ENCODE data around the gene AGK. TPM values are rescaled to one million over a fixed set of nuclear protein-coding genes. Genes with fewer than 3 reads are reported as not detected.

Gene AGK
- 32.1 TPM for polyA plus RNA-seq (2013, experiment 1 of 4)
- polyA plus RNA-seq (2013, experiment 2 of 4): 34.9 TPM
- 25.8 TPM for polyA plus RNA-seq (2013, experiment 3 of 4)
- 29.3 TPM for polyA plus RNA-seq (2013, experiment 4 of 4)

- H3K4me3 ChIP-seq (ENCODE audit: insufficient read depth, low read depth, low read length): peak within 1 kb of the TSS; percentile 64
- no peaks in the 10 kb centered on the region for H3K27me3 ChIP-seq (ENCODE audit: control insufficient read depth, insufficient read depth, low read length, poor library complexity, severe bottlenecking)
- no peaks in the 10 kb centered on the region for H3K4me1 ChIP-seq (ENCODE audit: control insufficient read depth, insufficient read depth, low read length)
- no peaks in the 10 kb centered on the region for H3K9me3 ChIP-seq (ENCODE audit: control insufficient read depth, low read length)
- no peaks in the 10 kb centered on the region for H3K36me3 ChIP-seq (ENCODE audit: control insufficient read depth, insufficient read depth, low read length)
- 1% methylated on average over 66 of the region's 66 CpGs for WGBS, 2 experiments
- H3K27ac ChIP-seq (ENCODE audit: insufficient read depth, low read depth, low read length, poor library complexity, severe bottlenecking): no peak within 1 kb of the TSS
These were observed at the start of gene AGK for GRCh38 chr7:141551094-141551781. AGK (plus strand) TSS chr7:141551410; CDS start chr7:141555467, 4,057 bp downstream.

- Histone ChIP-seq H3K9me3 (ENCODE audit: control insufficient read depth, low read length) (no peaks in the 10 kb centered on the region), H3K27me3 (ENCODE audit: control insufficient read depth, insufficient read depth, low read length, poor library complexity, severe bottlenecking) (no peaks in the 10 kb centered on the region), H3K27ac (ENCODE audit: insufficient read depth, low read depth, low read length, poor library complexity, severe bottlenecking) (no peak overlapping the region), H3K36me3 (ENCODE audit: control insufficient read depth, insufficient read depth, low read length) (no peaks in the 10 kb centered on the region), H3K4me3 (ENCODE audit: insufficient read depth, low read depth, low read length) (no peak overlapping the region), H3K4me1 (ENCODE audit: control insufficient read depth, insufficient read depth, low read length) (peaks cover 3% of the 10 kb centered on the region)
- WGBS, 2 experiments: 94% methylated on average over 2 of the region's 2 CpGs
These were observed 49.8 kb upstream of the AGK start for GRCh38 chr7:141501451-141501850.

GRCh38 chr7:141511316-141511675 is 39.9 kb upstream of the AGK start:
- Histone ChIP-seq H3K4me3 (ENCODE audit: insufficient read depth, low read depth, low read length) (peak overlapping the region; percentile 27), H3K9me3 (ENCODE audit: control insufficient read depth, low read length) (no peaks in the 10 kb centered on the region), H3K4me1 (ENCODE audit: control insufficient read depth, insufficient read depth, low read length) (no peaks in the 10 kb centered on the region), H3K27ac (ENCODE audit: insufficient read depth, low read depth, low read length, poor library complexity, severe bottlenecking) (no peak overlapping the region), H3K27me3 (ENCODE audit: control insufficient read depth, insufficient read depth, low read length, poor library complexity, severe bottlenecking) (peaks cover 13% of the 10 kb centered on the region), H3K36me3 (ENCODE audit: control insufficient read depth, insufficient read depth, low read length) (no peaks in the 10 kb centered on the region)
- WGBS, 2 experiments: 35 to 37% methylated on average over 8 of the region's 8 CpGs

- H3K27ac ChIP-seq (ENCODE audit: insufficient read depth, low read depth, low read length, poor library complexity, severe bottlenecking): no peak overlapping the region
- no peaks in the 10 kb centered on the region for H3K36me3 ChIP-seq (ENCODE audit: control insufficient read depth, insufficient read depth, low read length)
- 43 to 45% methylated on average over 36 of the region's 36 CpGs for WGBS, 2 experiments
- peaks cover 13% of the 10 kb centered on the region for H3K27me3 ChIP-seq (ENCODE audit: control insufficient read depth, insufficient read depth, low read length, poor library complexity, severe bottlenecking)
- H3K4me1 ChIP-seq (ENCODE audit: control insufficient read depth, insufficient read depth, low read length): no peaks in the 10 kb centered on the region
- H3K4me3 ChIP-seq (ENCODE audit: insufficient read depth, low read depth, low read length): peak overlapping the region; percentile 27
- no peaks in the 10 kb centered on the region for H3K9me3 ChIP-seq (ENCODE audit: control insufficient read depth, low read length)
These were observed 39.4 kb upstream of the AGK start for GRCh38 chr7:141511676-141512396.

- H3K27ac ChIP-seq (ENCODE audit: insufficient read depth, low read depth, low read length, poor library complexity, severe bottlenecking): no peak overlapping the region
- H3K4me3 ChIP-seq (ENCODE audit: insufficient read depth, low read depth, low read length): no peak overlapping the region
- no peaks in the 10 kb centered on the region for H3K4me1 ChIP-seq (ENCODE audit: control insufficient read depth, insufficient read depth, low read length)
- no peaks in the 10 kb centered on the region for H3K36me3 ChIP-seq (ENCODE audit: control insufficient read depth, insufficient read depth, low read length)
- peaks cover 13% of the 10 kb centered on the region for H3K27me3 ChIP-seq (ENCODE audit: control insufficient read depth, insufficient read depth, low read length, poor library complexity, severe bottlenecking)
- WGBS, 2 experiments: 97% methylated on average over 2 of the region's 2 CpGs; no CpG with 5 or more reads in 1 of the 2 experiments
- no peaks in the 10 kb centered on the region for H3K9me3 ChIP-seq (ENCODE audit: control insufficient read depth, low read length)
These were observed 38.6 kb upstream of the AGK start for GRCh38 chr7:141512597-141512996.

- no peaks in the 10 kb centered on the region for H3K9me3 ChIP-seq (ENCODE audit: control insufficient read depth, low read length)
- no peak overlapping the region for H3K4me3 ChIP-seq (ENCODE audit: insufficient read depth, low read depth, low read length)
- 93 to 96% methylated on average over 1 of the region's 1 CpG for WGBS, 2 experiments
- H3K27ac ChIP-seq (ENCODE audit: insufficient read depth, low read depth, low read length, poor library complexity, severe bottlenecking): no peak overlapping the region
- no peaks in the 10 kb centered on the region for H3K36me3 ChIP-seq (ENCODE audit: control insufficient read depth, insufficient read depth, low read length)
- H3K27me3 ChIP-seq (ENCODE audit: control insufficient read depth, insufficient read depth, low read length, poor library complexity, severe bottlenecking): peaks cover 13% of the 10 kb centered on the region
- H3K4me1 ChIP-seq (ENCODE audit: control insufficient read depth, insufficient read depth, low read length): no peaks in the 10 kb centered on the region
These were observed 37.5 kb upstream of the AGK start for GRCh38 chr7:141513720-141514119.

GRCh38 chr7:141515941-141516340 is 35.3 kb upstream of the AGK start:
- Histone ChIP-seq H3K27ac (ENCODE audit: insufficient read depth, low read depth, low read length, poor library complexity, severe bottlenecking) (no peak overlapping the region), H3K9me3 (ENCODE audit: control insufficient read depth, low read length) (no peaks in the 10 kb centered on the region), H3K36me3 (ENCODE audit: control insufficient read depth, insufficient read depth, low read length) (no peaks in the 10 kb centered on the region), H3K4me3 (ENCODE audit: insufficient read depth, low read depth, low read length) (no peak overlapping the region), H3K27me3 (ENCODE audit: control insufficient read depth, insufficient read depth, low read length, poor library complexity, severe bottlenecking) (peaks cover 13% of the 10 kb centered on the region), H3K4me1 (ENCODE audit: control insufficient read depth, insufficient read depth, low read length) (no peaks in the 10 kb centered on the region)
- WGBS, 2 experiments: 90 to 93% methylated on average over 4 of the region's 4 CpGs

- Histone ChIP-seq H3K27ac (ENCODE audit: insufficient read depth, low read depth, low read length, poor library complexity, severe bottlenecking) (no peak overlapping the region), H3K36me3 (ENCODE audit: control insufficient read depth, insufficient read depth, low read length) (no peaks in the 10 kb centered on the region), H3K4me3 (ENCODE audit: insufficient read depth, low read depth, low read length) (no peak overlapping the region), H3K27me3 (ENCODE audit: control insufficient read depth, insufficient read depth, low read length, poor library complexity, severe bottlenecking) (no peaks in the 10 kb centered on the region), H3K9me3 (ENCODE audit: control insufficient read depth, low read length) (no peaks in the 10 kb centered on the region), H3K4me1 (ENCODE audit: control insufficient read depth, insufficient read depth, low read length) (no peaks in the 10 kb centered on the region)
- WGBS, 2 experiments: 96 to 97% methylated on average over 3 to 4 of the region's 4 CpGs
These were observed 31.6 kb upstream of the AGK start for GRCh38 chr7:141519623-141520022.

- Histone ChIP-seq H3K36me3 (ENCODE audit: control insufficient read depth, insufficient read depth, low read length) (no peaks in the 10 kb centered on the region), H3K4me1 (ENCODE audit: control insufficient read depth, insufficient read depth, low read length) (no peaks in the 10 kb centered on the region), H3K4me3 (ENCODE audit: insufficient read depth, low read depth, low read length) (no peak overlapping the region), H3K27ac (ENCODE audit: insufficient read depth, low read depth, low read length, poor library complexity, severe bottlenecking) (no peak overlapping the region), H3K9me3 (ENCODE audit: control insufficient read depth, low read length) (no peaks in the 10 kb centered on the region), H3K27me3 (ENCODE audit: control insufficient read depth, insufficient read depth, low read length, poor library complexity, severe bottlenecking) (no peaks in the 10 kb centered on the region)
- 88 to 94% methylated on average over 3 of the region's 3 CpGs for WGBS, 2 experiments
These were observed 28.4 kb upstream of the AGK start for GRCh38 chr7:141522657-141523342.

GRCh38 chr7:141525973-141526514 is 25.2 kb upstream of the AGK start:
- Histone ChIP-seq H3K4me1 (ENCODE audit: control insufficient read depth, insufficient read depth, low read length) (no peaks in the 10 kb centered on the region), H3K9me3 (ENCODE audit: control insufficient read depth, low read length) (no peaks in the 10 kb centered on the region), H3K27ac (ENCODE audit: insufficient read depth, low read depth, low read length, poor library complexity, severe bottlenecking) (no peak overlapping the region), H3K36me3 (ENCODE audit: control insufficient read depth, insufficient read depth, low read length) (no peaks in the 10 kb centered on the region), H3K4me3 (ENCODE audit: insufficient read depth, low read depth, low read length) (no peak overlapping the region), H3K27me3 (ENCODE audit: control insufficient read depth, insufficient read depth, low read length, poor library complexity, severe bottlenecking) (no peaks in the 10 kb centered on the region)

Data from ectodermal cell (in vitro differentiated cells).